ENCODE results near the gene CDC34. TPM values are rescaled to one million over a fixed set of nuclear protein-coding genes. Genes with fewer than 3 reads are reported as not detected.

The CDC34 gene
- total RNA-seq, 1 experiment from 2014 or later = 129 TPM

- TF ChIP-seq AFF4 (CRISPR knock-in tag; IDR thresholded peaks at IDR 0.05; ENCODE audit: borderline replicate concordance) = no peak
- TF ChIP-seq ZNF263 (CRISPR knock-in tag; IDR thresholded peaks at IDR 0.05; ENCODE audit: low read depth) = no peak
- no peak for TF ChIP-seq ELF4 (CRISPR knock-in tag; IDR thresholded peaks at IDR 0.05; ENCODE audit: low read depth)
- TF ChIP-seq IRF1 (CRISPR knock-in tag; IDR thresholded peaks at IDR 0.05) = no peak
- TF ChIP-seq ZNF512 (CRISPR knock-in tag; IDR thresholded peaks at IDR 0.05; ENCODE audit: borderline replicate concordance) = no peak
- TF ChIP-seq E2F1 (CRISPR knock-in tag; IDR thresholded peaks at IDR 0.05) = no peak
- TF ChIP-seq ZBTB21 (CRISPR knock-in tag; IDR thresholded peaks at IDR 0.05; ENCODE audit: borderline replicate concordance) = peak; percentile 88
- TF ChIP-seq TP53 (CRISPR knock-in tag; IDR thresholded peaks at IDR 0.05) = no peak
- TF ChIP-seq ZNF317 (CRISPR knock-in tag; IDR thresholded peaks at IDR 0.05; ENCODE audit: borderline replicate concordance, low read depth) = no peak
- no peak for TF ChIP-seq GABPB1 (CRISPR knock-in tag; IDR thresholded peaks at IDR 0.05)
- no peak; the same call in 1 of the 2 replicates for TF ChIP-seq ARID4B (CRISPR knock-in tag; IDR thresholded peaks at IDR 0.05; ENCODE audit: borderline replicate concordance)
- TF ChIP-seq SP1 (CRISPR knock-in tag; conservative IDR thresholded peaks at IDR 0.05) = peak; percentile 14; the same call in 1 of the 2 replicates
- TF ChIP-seq HMGA2 (CRISPR knock-in tag; IDR thresholded peaks at IDR 0.05) = no peak
- TF ChIP-seq ZNF416 (CRISPR knock-in tag; IDR thresholded peaks at IDR 0.05) = no peak
Observed at GRCh38 chr19:511101-511851, 20.3 kb upstream of the CDC34 start (continued).
